ENCODE measurements around the gene SLC8A1.

The SLC8A1 gene

GRCh38 chr2:40260437-40260836 lies 191.5 kb downstream of the SLC8A1 start:
- DNase-seq = no peak

DNA sequence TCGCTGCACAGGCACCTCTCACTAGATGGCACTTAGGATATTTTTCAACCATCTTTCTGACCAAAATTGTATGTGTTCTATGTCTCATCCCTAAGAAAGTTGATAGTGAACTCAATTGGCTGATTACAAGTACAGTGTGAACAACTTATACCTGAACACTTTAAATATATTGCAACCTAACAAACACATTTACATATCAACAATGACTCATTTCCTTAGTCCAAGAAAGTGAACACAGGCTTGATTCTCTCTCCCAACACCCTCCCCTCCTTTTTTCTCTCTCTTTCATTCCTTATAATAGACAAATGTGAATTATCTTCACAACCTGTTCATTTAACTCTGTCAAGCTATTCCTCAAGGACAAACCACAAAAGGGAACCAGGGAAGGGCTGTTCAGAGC lies 192.0 kb downstream of the SLC8A1 start:
- no peak for DNase-seq

DNA sequence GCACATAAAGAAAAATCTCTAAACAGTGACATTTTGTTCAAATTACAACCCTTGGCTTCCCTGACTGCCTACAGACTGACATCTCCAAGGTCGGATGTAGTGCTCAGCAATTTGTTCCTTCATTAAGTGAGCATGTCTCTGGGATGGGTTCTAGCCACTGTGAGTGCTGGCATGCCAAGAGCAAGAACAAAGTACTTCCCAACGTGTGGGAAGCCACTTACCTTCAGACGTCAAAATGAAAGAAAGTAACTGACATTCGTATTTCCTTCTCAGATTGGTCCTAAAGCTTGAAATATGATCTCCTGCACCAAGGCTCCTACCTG lies 193.8 kb downstream of the SLC8A1 start:
- DNase-seq = no peak

DNA sequence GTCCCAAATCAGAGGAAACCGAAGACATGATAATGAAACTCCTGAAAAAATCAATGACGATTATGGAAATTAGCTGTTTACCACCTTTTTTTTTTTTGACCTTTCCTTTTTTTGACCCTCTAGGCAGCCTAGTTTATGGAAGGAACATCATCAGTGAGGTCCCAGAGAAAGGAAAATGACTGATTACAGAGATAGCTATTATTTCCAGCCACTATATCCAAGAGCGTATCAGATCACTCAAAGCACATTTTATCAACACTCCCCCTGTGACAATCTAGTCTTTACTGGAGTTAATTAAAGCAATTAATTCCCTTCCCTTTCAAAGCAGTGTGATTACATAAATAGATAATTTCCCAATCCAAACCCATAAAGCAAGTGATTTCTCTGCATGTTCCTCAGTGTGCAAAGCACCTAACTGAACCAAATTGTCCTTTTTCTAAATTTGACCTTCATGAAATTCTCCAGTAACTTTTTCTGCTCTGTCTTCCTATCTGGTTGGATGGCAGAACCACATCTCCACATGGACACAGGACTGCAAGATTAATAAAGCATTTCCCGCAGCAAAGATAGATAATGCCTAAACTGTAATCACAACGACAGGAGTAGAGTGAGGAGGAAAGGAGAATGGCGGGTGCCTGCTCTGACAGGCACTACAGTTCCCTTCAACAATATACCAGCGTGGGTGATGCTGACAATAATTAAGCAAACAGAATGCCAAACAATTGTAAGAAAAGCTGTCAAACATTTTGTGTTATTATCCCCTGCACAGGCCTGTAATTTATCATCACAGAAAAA lies 194.4 kb downstream of the SLC8A1 start:
- no peak for DNase-seq

GRCh38 chr2:40256649-40257048 lies 195.2 kb downstream of the SLC8A1 start:
- DNase-seq = no peak

GRCh38 chr2:40256008-40256407 lies 195.9 kb downstream of the SLC8A1 start:
- DNase-seq = no peak

- no peak for DNase-seq
These were observed 196.8 kb downstream of the SLC8A1 start for GRCh38 chr2:40255103-40255502.

DNA sequence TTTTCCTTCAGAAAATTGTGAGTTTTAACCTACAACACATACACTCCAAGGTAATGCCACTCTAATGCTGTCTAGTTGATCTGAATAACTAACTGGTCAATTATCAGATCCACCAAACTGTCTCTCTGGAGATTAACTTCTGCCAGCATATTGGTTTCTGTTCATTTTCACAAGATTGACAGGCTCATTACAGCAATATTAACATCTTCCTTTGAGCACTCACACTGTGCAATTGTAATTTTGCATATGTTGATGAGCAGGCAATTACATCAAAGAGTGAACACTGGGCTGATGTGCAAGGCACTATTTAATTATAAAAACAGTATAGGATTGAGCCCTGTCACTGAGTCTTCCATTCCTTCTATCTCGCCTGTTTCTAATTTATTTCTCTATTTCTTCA lies 197.3 kb downstream of the SLC8A1 start:
- no peak for DNase-seq

DNA sequence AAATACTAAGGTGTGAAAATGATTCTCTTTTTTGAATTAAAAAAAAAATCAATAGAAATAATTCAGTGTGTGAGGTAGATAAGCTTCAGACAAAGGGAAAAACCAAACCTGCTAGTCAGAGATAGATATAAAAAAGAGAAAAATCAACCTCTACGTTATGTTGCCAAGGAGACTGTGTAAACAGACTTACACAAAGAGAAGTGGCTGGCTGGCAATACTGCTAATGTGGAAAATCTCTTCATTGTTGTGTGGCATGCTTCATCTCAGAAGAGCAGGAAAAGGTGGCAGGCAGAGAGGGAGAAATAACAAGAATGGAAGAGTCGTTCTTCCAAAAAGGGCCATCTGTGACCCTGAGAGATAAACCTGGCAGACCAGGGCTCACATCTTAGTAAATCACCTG lies 200.8 kb downstream of the SLC8A1 start:
- no peak for DNase-seq

GRCh38 chr2:40249577-40249976 lies 202.3 kb downstream of the SLC8A1 start:
- no peak for DNase-seq

DNA sequence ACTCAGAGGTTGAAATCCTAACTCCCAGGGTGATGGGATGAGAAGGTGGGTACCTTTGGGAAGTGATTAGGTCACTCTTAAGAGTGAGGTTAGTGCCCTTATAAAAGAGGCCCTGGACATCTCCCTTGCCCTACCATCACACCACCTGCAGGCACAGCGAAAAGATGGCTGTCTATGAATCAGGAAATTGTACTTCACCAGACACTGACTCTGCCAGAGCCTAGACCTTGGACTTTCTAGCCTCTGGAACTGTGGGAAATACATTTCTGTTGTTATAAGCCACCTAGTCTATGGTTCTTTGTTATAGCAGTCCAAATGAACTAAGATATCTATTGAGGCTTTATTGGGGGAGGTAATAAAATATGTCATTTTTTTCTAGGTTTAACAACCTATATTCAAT lies 203.6 kb downstream of the SLC8A1 start:
- no peak for DNase-seq

DNA sequence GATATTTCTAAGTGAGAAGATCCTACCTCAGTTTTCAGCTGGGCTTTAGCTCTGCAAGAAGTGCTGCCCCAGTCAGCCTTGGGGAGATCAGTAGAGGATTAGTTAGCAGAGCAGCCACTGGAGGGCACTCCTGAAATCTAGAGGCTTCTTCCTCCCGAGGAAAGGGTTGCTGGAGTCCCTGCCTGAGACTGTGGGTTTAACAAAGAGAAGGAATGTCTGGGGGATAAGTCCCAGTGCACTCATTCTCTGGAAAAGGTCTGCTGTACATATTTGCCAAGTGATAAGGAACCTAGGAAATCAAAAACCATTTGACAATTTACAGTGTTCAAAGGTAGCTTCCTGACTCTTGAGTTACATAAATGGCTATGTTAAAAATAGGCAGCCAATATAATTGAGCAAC lies 207.2 kb downstream of the SLC8A1 start:
- no peak for DNase-seq

DNA sequence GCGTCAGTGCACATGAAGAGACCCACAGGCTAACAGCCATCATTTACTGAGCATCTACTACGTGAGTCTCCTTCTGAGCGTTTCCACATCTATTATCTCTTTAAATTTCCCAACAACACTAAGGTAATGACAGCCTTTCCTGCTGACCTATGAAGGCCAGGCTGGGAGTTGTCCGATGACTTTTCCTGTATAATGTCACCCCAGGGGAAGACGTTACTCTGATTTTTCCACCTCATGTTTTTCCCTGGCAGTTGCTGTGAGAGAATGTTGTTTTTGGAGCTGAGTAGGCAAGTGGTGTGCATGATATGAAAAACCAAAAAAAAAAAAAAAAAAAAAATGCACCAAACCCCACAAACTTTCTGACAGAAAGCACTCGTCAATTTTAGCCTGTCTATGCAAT lies 207.6 kb downstream of the SLC8A1 start:
- no peak for DNase-seq

DNA sequence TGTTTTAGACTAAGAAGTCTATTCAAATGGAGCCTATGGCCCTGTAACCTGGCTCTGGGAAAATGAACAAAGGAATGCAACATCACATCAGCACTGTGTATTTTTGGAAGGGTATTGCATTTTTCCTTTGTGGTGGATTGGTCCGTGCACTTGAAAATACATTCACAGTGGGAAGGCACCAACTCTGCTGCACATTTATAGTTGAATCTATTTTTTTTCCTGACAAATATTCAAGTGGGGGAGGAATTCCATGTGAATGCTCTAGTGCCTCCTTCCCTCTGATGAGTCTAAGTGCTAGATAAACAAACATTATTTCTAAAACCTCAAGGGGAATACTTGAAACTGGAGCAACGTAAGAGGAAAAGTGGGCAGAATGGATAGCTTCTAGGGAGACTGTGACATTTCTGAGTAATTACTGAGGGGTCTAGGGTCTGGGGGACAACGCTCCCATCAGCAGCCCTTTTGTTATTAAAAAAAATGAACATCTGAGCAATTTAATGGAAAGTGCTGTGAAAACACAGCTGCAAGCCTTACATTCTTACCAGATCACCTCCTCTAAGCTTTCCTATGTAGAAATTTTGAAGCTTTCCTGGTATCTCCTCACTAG lies 208.2 kb downstream of the SLC8A1 start:
- no peak for DNase-seq

- DNase-seq = no peak
These were observed 209.6 kb downstream of the SLC8A1 start for GRCh38 chr2:40242315-40242714.

GRCh38 chr2:40240070-40240469 lies 211.8 kb downstream of the SLC8A1 start:
- no peak for DNase-seq

- DNase-seq = no peak
These were observed 221.0 kb downstream of the SLC8A1 start for GRCh38 chr2:40230707-40231432.

GRCh38 chr2:40230186-40230585 lies 221.7 kb downstream of the SLC8A1 start:
- DNase-seq = no peak

DNA sequence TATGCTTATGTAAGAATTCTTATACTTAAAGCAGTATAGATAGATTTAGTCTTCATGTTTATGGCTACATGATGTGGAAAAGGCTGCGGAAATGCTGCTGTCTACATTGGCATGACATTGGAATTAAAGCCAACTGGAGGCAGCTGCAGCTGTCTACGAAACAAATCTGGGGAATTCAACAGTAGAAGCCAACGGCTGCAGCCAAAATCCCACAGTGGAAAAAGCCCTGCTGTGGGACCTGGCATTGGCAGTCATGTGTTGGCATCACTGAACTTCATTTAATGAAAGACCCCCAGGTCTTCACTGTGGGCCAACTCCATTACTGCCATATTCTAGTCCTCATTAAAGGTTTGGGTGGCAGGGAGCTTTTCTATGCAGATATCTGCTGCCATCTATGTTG lies 223.6 kb downstream of the SLC8A1 start:
- DNase-seq = no peak

GRCh38 chr2:40227210-40227609 lies 224.7 kb downstream of the SLC8A1 start:
- DNase-seq = no peak

DNA sequence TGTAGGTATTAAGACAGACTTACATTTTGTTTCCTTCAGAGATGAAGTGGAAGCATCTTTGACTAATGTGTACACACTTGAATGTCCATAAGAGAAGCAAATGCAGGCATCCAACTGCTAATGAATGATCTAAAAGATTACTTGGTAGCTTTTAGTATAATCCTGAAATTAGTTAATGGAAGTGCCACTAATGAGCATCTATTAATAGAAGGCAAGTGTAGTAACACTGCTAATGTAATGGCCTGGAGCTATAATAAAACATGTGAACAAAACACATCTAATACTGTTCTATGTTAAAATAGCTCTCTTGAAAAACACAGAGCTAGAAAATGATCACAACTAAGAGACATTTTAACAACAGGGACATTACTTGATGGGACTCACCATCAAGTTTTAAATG lies 225.3 kb downstream of the SLC8A1 start:
- DNase-seq = no peak

DNA sequence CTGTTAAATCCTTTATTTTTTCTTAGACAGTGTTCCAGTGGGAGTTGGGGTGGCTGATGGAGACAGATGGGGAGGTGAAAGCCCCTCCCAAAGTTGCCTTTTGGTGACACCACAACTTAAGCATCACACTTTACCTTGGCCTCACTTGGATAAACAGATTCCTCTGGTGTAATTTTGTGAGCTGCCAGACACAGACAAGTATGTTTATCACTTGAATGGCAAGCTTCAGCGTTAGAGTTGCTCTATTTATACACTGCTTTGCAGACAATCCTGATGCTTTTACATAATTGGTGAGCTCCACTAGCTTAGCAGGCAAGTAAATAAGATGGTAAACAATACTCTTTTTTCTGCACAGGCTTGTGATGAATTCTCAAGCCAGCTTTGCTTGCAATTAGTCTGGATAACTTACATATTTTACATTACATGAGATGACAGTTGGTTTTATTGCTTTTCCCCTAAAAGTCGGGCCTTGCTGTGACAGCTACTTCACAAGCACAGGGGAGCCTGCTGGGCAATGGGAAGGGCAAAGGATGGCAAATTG lies 226.2 kb downstream of the SLC8A1 start:
- DNase-seq = no peak

GRCh38 chr2:40224318-40224717 lies 227.6 kb downstream of the SLC8A1 start:
- no peak for DNase-seq

Data from SIG-M5 (cell line).